GM19238 (cell line): ENCODE measurements around the gene DCLK3.

Experiments used
- DNase-seq: peaks from one replicate; pipeline ENCODE4 v3.0.0; 2011; ENCODE audit warnings: low spot score; ENCODE audit not compliant: insufficient read length

The DCLK3 gene, protein sequence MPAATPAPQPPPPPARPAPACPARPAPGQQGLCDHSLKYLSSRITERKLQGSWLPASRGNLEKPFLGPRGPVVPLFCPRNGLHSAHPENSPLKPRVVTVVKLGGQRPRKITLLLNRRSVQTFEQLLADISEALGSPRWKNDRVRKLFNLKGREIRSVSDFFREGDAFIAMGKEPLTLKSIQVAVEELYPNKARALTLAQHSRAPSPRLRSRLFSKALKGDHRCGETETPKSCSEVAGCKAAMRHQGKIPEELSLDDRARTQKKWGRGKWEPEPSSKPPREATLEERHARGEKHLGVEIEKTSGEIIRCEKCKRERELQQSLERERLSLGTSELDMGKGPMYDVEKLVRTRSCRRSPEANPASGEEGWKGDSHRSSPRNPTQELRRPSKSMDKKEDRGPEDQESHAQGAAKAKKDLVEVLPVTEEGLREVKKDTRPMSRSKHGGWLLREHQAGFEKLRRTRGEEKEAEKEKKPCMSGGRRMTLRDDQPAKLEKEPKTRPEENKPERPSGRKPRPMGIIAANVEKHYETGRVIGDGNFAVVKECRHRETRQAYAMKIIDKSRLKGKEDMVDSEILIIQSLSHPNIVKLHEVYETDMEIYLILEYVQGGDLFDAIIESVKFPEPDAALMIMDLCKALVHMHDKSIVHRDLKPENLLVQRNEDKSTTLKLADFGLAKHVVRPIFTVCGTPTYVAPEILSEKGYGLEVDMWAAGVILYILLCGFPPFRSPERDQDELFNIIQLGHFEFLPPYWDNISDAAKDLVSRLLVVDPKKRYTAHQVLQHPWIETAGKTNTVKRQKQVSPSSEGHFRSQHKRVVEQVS

DNA sequence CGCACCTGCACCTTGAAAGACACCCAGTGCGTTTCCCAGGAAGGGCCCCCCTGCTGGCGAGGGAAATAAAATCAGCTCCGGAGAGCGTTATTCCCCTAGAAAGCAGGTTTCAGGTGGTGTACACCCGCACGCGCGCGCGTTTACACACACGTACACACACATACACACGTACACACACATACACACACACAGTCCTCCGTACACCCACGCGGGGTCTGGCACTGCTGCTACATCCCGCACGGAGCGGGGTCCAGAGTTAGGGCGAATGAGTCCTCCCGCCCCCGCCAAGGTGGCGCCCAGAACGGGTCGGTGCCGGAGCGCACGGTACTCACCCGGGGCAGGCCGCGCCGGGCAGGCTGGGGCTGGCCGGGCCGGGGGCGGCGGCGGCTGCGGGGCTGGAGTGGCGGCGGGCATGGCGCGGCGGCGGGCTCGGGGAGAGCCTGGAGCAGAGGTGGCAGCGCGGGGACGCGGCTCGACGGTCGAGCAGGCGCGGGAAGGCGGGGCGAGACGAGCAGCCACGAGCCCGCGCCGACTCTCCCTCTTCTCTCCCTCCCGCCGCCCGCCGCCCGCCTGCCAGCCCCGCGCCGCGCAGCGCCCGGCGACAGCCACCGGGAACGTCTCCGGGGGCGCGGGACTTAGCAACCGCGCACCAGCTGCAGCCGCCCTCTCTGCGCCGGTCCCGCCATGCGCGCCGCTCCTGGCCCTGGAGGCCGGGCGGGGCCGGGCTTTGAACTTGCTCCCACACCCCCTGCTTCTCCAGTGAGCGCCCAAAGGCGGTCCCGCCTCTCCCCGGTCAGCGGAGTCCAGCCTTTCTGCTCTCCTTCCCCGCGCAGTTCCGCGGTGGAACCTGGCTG, at the start of gene DCLK3:
Gene DCLK3 (minus strand): TSS at position 704 of the 854 bp plus-strand sequence. CDS start 290 bp downstream, at position 414.
- DNase-seq = no peak

DNA sequence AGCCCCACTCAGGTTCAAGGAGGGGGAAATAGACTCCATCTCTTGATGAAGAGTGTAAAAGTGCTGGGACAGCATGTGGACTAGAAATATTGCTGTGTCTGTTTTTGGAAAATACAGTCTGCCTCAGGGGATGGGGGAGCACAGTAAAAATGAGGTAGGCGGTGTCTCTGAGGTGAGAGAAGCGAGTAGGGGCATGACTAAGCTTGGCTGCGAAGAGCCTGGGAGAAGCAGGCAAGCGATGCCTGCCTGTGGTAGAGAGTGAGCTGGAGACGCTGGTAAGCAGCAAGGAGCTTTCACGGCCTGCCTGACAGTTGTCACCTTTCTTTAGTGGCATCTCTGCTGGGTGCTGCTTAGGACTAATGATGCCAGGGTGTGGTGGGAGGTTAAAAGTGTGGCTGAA, 49.0 kb upstream of the DCLK3 start:
- no peak for DNase-seq

DNA sequence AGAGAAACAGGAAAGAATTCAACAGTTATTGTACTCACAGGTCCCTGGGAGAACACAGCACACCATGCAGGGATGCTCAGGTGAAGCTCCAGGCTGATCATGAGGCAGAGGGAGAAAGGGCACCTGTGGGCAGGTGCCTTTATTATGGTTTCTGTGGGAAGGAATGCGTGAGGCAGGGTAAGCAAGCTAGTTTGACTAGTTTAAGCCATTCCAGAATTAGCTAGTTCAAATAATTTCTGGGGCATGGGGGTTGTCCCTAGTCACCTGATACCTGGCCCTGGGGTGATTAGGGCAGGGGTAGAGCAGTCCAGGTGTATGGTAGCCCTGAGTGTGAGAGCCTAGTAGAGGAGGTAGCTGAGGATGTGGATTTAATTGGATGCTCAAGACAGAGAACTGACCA, 47.9 kb upstream of the DCLK3 start:
- DNase-seq = no peak

DNA sequence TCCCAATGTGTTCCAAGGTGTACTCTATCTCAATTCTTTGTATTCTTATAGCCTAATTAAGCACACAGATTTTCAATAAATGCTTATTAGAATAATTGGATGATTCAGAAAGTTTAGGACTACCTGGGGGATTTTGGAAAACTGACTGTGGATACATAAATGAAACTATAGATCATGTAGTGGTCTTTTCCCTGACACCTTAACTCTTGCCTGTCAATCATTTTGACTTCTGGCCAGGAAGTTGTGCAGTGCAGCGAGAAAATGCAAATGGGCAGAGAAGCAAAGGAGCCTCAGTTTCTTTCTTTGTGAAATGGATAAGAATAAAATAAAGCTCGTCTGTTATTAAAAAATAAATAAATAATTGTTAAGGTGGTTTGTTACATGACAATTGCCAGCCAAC, 47.4 kb upstream of the DCLK3 start:
- DNase-seq = no peak

DNA sequence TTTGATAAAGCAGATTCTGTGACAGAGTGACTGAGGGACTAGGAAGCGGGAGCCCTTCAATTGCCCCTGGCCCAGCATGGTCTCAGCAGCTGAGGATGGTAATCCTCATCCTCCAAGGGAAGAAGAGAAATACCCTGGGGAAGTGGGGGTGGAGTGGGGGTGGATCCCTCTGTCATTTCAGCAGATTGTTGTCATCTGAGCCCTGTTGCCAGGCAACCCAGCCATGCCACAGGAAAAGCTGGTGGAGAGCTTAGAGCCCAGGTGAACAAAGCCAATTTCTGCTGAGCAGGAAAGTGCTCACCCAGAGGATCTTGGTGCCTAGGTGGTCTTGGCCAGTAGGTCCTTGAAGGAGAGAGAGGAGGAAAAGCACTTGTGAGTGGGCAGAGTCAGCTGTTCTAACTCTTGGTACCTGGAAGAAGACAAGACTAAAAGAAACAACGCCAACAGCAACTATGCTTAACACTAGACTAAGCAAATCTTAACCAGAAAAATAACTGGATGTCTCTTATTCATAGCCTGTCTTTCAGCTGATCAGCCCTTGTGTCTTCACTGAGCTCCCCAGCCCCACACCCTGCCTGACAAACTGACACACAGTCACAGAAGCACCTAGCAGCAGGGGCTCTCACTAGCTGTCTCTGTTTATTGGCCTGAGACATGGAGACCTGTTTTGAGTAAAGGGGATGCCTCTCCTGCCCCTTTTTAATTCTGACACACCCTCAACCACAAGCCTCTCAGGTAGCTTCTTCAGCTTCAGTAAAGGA, 40.1 kb upstream of the DCLK3 start:
- no peak for DNase-seq

DNA sequence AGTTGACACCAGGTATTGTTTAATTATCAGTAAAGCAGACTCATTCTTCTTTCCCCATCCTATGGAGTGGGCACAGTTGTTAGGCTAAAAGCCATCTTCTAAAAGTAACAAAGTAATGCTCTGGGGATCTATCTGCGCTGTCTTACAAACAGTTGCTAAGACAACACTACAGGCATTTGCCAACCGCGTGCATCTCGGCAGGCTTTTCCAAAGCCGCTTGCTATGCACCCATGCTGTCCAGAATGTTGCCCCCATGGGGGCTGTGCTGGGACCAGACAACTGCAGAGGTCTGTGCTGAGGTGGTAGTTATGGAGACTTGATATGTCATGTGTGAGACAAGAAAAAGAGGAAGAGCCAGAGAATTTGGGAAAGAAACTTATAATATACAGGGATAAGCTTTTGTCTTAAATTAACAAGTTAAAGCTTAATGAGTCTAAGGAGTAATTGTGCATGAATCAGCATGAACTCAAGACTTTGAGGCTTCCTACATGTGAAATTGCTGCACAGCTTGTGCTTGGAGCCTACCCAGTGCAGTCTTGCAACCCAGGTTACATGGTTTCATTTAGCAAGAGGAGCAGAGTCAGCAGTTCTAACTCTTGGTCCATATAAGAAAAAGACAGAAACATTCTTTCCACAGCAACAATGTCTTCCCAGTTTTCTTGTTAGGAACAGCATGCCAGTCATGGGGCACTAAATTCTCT, 38.9 kb upstream of the DCLK3 start:
- no peak for DNase-seq

DNA sequence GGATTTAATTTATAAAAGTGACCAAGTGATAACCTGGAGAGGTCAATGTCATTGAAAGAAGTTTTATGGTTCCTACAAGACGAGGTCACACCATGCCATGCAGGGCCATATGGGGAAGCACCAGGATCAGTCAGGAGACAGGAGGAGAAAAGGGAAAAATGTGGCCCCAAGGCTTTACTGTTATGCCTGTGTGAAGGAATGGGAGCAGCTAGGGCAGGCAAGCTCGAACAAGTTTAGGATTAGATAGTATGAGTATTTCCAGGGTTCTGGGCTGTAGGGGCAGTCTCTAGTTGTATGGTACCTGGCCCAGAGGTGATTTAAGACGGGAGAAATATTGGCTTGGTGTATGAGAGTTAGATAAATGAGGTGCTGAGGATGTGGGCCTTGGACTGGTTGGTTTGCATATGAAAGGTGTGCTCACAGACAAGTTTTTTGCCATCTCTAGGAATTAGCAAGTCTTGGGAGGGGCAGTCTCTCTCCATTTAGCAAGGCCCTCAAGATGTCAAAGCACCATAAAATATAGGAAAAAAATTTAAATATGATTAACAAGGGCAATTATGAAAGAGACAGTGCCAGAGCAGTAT, 36.3 kb upstream of the DCLK3 start:
- no peak for DNase-seq

DNA sequence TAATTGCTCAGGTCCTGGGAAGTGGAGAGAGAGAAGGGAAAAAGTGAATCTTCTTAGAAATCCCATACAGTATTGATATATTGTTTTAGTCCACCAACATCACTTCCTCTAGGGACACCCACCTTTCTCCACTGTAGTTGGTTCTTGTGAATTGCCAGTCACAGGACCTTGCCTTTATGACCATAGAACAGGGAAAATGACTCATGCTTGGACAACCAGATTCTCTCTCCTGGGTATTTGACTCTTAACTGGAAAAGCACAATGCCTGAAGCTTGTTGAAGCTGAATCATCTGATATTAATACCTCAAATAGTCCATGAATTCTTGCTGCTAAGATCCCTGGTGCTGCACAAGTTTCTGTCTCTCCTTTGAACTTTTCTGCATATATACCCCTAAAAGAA, 32.5 kb upstream of the DCLK3 start:
- no peak for DNase-seq

DNA sequence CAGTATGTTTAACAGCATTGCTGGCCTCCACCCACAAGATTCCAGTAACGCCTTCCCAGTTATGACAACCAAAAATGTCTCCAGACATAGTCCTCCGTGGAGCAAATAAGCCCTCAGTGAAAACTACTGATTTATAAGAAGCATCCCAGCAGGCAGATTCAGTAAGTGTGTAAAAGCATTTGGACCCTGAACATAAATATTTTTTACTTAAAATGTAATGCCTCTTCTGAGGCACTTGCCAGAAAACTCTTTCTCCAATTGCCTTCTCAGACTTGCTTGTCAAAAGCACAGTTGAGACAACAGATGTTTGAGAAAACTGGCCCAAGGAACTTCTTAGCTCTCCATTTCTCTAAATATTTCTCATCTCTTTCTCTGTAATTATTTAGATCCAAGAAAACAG, 31.8 kb upstream of the DCLK3 start:
- no peak for DNase-seq

DNA sequence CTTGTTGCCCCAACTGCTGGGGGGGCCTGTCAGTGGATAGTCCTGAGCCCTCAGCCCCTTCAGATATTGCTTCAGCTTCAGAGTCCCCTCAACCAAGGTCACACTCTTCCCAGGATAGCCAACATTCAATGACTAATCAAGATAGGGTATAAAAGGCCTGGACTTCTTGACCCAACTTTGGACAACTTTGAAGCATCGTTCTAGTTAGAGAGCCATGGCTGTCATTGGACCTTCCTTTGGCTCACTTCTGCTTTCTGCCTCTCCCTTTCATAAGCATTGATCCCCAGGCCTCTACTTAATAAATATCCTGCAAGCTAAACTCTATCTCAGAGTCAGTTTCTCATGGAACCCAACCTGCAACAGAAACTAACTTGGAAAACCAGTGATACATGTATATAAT, 31.3 kb upstream of the DCLK3 start:
- DNase-seq = no peak

DNA sequence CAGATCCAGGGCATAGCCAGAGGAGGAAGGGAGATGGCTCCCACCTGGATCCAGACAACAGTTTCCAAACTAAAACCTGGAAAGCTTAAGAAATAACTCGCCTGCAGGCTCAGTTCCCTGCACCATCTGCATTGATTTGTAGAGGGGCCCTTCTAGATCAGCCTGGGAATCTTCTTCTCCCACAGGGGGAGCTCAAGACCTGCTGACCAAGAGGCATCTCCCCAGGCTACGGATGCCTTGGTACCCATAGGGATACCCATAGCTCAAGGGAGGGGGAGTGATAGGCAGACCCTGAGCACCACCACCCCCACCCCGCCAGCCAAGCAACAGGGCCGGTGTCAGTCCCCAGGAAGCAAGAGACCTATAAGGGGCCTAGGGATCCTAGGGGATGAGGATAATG, 28.0 kb upstream of the DCLK3 start:
- peak; percentile 8 for DNase-seq

DNA sequence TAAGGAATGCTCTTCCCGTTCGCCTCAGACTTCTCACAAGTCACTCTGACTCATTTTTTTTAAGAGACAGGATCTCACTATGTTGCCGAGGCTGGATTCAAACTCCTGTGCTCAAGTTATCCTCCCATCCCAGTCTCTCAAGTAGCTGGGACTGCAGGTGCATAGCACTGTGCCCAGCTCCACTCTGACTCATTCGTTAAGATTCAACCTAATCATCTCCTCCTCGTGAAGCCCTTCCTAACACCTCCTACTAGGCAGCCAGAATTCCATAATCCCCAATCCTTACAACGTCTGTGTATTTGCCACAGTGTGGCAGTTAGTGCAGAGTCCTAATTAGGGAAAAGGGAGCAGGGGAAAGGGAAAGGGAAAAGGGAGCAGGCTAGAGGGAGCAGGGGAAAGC, 26.4 kb upstream of the DCLK3 start:
- DNase-seq = no peak

DNA sequence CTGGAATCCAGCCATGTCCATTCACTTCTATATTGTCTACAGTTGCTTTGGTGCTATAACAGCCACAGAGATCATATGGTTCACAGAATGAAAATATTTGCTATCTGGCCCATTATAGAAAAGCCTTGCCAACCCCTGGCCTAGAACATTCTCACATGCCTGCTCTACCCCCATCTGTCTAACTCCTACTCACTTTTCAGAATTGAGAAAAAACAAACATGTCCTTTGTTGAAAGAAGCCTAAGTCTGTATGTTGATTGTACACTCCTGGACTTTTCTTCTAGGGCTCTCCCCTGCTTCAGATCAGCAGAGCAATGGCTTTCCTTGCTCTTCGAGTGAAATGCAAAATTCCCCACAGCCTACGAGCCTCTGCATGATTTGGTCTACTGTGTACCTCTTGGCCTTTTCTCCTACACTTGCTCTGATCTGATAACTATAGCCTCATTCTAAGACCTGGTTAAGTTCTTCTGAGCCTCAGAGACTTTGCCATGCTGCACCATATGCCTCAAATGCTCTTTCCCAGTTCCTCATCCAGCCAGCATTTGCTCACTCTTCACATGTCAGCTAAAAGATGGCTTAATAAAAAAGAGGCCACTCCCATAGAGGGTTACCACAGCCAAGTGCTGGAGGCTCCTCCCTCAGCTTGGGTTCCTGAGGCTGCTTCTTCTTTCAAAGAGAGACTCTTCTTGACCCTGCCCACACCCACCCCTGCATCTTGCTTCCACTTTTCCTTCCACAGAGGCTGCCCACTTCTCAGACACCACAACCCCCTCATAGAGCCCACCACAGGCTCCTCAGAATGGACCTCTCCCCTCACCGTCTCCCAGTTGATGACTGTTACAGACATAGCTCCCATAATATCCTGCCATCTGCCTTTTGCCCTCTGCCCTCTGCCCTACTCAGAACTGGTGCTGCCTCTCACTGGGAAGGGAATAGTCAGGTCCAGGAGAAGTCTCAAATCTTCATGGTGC, 22.9 kb upstream of the DCLK3 start:
- no peak for DNase-seq

DNA sequence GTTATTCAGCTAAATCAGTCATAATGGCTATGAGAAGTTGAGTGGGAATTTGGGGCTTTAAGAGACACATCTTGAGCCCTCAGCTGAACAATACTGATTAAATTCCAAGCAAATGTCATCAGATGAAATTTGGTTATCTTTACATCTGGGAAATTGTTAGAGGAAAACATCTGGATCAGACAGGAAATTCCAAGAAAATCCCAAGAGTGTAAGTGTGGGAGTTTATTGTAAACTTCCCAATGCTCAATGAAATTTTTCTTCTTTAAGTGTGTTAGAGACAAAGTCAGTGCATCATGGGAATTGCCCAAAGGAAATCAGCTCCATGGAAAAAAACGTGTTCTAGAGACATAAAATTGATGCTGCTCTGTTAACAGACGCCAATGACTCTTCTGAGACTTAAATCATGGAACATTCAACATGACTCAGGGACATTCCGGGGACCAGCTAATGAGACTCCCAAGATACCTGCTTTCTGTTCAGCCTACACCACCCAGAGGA, 19.8 kb upstream of the DCLK3 start:
- no peak for DNase-seq

DNA sequence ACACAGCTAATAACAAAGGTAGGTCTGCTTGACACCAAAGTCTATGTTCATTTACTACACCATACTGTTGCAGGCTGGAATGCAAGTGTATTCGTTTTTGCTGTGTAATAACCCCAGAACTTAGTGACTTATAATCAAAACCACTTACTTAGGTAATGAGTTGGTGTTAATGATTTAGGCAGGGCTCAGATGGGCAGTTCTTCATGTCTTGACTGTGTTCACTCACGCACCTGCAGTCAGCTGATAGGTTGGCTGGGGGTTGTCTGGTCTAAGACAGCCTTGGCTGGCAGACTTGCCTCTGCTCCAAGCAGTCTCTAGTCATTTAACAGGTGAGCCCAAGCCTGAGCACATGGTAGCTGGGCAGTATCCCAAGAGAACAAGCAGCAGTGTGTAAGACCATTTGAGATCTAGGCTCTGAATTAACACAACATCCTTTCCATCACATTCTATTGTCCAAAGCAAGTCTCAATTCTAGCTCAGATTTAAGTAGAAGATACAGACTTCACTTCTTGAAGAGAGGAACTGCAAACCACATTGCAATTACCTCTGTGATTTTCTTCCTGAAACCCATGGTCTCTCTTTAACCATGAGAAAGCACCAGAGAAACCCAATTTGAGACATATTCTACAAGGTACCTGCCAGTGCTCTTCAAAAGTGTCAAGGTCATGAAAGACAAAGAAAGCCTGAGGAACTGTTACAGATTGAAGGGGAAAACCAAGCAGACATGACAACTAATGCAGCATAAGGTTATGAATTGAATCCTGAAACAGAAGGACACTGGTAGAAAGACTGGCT, 13.3 kb upstream of the DCLK3 start:
- no peak for DNase-seq

DNA sequence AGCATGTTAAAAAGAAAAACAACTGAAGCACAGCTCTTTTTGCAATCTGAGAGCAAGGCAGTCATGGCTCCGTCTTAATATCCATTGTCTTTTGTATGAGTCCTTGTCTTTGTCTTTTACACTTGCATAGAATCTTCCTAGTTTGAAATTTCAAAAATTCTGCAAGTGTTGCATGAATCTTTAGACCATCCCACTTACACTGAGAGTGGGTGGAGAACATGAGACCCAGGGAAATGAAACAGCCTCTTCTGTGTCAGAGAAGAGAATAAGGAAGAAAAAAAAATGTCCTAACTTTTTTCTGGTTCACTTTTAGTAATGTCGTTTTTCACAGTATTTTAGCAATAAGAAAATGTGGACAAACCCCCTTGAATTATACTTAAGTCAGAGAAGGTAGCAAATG, 12.1 kb upstream of the DCLK3 start:
- DNase-seq = no peak

DNA sequence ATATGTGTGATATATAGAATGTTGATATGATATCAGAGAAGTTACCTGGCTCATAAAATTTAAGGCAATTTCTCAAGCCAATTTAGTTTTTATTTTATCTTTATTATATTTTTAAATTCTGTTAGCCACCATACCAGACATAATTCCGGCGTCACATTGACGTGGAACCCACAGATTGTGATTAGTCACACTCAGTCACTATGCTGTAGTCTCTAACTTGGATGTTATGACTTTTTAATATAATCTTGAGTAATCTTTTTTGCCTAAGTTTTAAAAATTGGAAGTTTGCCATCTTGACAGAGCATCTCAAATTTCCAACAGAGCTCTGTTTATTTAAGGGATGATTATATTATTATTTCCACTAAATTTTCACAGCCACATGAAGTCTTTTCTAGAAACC, 9.7 kb upstream of the DCLK3 start:
- no peak for DNase-seq

DNA sequence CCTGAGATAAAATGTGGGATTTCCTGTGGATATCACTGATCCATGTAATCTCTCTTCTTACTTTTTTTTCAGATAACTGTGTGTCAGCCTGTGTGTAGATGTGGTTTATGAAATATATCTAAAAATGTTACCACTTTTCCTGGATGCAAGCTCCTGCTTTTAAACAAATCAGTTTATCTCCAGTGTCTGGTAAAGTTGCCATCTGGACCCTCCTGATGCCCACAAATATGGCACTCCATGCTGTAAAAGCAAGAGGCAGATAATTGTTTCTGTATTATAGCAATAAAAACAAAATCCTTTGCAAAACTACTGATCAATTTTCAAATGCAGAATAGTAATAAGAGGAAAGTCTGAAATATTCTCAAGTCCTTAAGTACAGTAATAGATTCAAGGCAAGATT, 7.6 kb upstream of the DCLK3 start:
- DNase-seq = no peak
